Epithelial cell of proximal tubule (primary cell): Measurements from ENCODE around the gene PPIF. TPM values are rescaled to one million over a fixed set of nuclear protein-coding genes. Genes with fewer than 3 reads are reported as not detected.

Experiments
- DNase-seq: peaks from one replicate; pipeline ENCODE4 v3.0.0-alpha.2; 2011; ENCODE audit warnings: low read depth
- H3K4me3 ChIP-seq: 2 replicates; pipeline ENCODE4 v1.5.1; 2011; ENCODE audit warnings: low read depth, mild to moderate bottlenecking, low read length
- total RNA-seq: library from RNA; depleted of rRNA; stranded (reverse); fragments of >200 nt; gene quantifications from 2 replicates; pipeline ENCODE4 v1.2.3, GENCODE V29; 2015
- TF ChIP-seq, protein P1 (sequence below): conservative IDR thresholded peaks from 2 replicates; pipeline ENCODE4 v1.5.1; 2012; ENCODE audit warnings: low read depth, mild to moderate bottlenecking, low read length

Gene PPIF
- total RNA-seq, 1 donor from 2014 or later = 62.0 TPM

- H3K4me3 ChIP-seq = no peak overlapping the region
- DNase-seq = no peak
- TF ChIP-seq, protein P1, sequence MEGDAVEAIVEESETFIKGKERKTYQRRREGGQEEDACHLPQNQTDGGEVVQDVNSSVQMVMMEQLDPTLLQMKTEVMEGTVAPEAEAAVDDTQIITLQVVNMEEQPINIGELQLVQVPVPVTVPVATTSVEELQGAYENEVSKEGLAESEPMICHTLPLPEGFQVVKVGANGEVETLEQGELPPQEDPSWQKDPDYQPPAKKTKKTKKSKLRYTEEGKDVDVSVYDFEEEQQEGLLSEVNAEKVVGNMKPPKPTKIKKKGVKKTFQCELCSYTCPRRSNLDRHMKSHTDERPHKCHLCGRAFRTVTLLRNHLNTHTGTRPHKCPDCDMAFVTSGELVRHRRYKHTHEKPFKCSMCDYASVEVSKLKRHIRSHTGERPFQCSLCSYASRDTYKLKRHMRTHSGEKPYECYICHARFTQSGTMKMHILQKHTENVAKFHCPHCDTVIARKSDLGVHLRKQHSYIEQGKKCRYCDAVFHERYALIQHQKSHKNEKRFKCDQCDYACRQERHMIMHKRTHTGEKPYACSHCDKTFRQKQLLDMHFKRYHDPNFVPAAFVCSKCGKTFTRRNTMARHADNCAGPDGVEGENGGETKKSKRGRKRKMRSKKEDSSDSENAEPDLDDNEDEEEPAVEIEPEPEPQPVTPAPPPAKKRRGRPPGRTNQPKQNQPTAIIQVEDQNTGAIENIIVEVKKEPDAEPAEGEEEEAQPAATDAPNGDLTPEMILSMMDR = no peak
These were observed 42.8 kb downstream of the PPIF start for GRCh38 chr10:79390057-79390456.

DNA sequence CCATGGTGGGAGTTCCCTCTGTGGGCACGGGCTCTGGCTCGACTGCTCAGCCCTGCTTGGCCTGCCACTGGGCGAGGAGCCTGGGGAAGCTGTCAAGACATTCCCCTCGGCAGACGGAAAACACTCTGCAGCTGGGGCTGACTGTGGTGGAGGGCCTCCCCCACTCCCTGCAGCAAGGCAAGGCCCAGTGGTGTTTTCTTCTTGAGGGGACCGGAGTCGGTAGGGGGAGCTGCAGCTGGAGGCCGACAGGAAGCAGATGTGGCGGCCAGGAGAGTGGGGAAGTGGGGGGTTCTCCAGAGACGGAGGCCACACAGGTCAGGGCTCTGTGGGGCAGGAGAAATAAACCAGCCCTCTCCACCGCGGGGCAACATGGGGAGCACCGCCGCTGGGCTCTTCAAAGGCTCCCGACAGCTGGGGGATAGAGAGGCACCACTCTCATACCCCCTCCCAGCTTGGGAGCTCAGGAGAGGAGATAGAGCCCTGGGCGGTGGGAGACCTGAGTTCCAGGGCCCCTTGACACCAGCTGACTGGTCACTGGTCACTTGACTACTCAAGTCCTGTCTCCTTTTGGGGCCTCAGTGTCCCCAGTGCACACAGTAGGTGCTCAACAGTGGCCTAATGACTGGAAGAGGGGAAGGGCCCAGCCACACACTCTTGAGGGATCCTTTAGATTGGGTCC, 43.4 kb downstream of the PPIF start:
- no peak for DNase-seq
- no peak overlapping the region for H3K4me3 ChIP-seq
- TF ChIP-seq, protein P1 = no peak

DNA sequence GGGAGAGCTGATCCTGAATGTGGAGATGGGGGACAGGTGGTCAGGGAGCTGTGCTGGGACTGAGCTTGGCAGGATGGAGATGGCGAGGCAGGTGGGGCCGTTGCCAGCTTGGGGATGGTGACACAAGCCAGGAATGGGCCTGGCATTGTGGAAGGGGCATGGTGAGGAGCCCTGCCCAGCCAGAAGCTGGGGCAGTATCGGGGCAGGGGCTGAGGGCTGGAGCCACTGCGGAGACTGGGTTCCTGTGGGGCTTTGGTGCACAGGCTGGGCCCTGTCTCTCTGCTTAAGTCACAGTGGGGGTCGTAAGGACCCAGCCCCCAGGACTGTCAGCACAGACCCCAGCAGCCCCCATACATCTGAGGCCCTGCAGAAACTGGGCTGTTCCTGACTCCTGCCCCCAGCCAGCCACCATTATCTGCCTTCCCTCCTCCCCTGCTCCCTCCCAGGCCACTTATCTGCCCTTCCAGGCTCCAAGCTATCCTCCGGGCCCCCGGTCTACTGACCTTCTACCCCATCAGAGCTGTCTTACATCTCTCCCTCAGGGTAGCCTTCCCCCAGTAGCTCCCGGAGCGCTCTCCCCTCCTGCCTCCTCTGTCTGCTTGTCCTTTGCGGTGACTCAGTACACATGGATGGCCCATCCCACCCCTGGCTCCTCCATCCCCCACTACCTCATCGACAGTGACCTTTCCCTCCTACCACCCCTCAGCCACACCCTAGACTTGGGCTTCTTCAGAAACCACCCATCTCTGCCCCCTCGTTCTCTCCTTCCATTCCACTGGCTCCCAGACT, 44.2 kb downstream of the PPIF start:
- H3K4me3 ChIP-seq = no peak overlapping the region
- DNase-seq = no peak
- TF ChIP-seq, protein P1 = no peak

- TF ChIP-seq, protein P1 = no peak
- H3K4me3 ChIP-seq = no peak overlapping the region
- no peak for DNase-seq
These were observed 44.7 kb downstream of the PPIF start for GRCh38 chr10:79392020-79392398.

- no peak for DNase-seq
- H3K4me3 ChIP-seq = no peak overlapping the region
- TF ChIP-seq, protein P1 = no peak
These were observed 45.4 kb downstream of the PPIF start for GRCh38 chr10:79392506-79393176.

- TF ChIP-seq, protein P1 = no peak
- H3K4me3 ChIP-seq = no peak overlapping the region
- DNase-seq = no peak
These were observed 46.1 kb downstream of the PPIF start for GRCh38 chr10:79393221-79393923.
